SK-N-MC (cell line): ENCODE measurements around the gene TBC1D3B.
"Not testable (repeated sequence)": the region's sequence is repeated elsewhere in the genome, so short reads cannot be mapped to it uniquely, and the experiment has no call there.

ENCODE experiments used
- DNase-seq: peaks from one replicate; pipeline ENCODE4 v3.0.0-alpha.2; 2011; ENCODE audit warnings: low read depth, low spot score
- H3K27ac ChIP-seq: fragments of 200-600 bp; sonication (generic); 2 replicates; pipeline ENCODE4 v1.5.1; 2016; ENCODE audit warnings: mixed run types
- H3K36me3 ChIP-seq: fragments of 200-600 bp; sonication (generic); 2 replicates; pipeline ENCODE4 v1.6.1; 2017; ENCODE audit warnings: antibody characterized with exemption, low read length, mixed read lengths; ENCODE audit not compliant: insufficient read depth
- H3K4me3 ChIP-seq: fragments of 200-600 bp; sonication (generic); 2 replicates; pipeline ENCODE4 v1.5.1; 2016
- H3K9ac ChIP-seq: fragments of 200-600 bp; sonication (generic); 2 replicates; pipeline ENCODE4 v1.8.0; 2017; ENCODE audit warnings: mixed run types, mixed read lengths; ENCODE audit not compliant: insufficient read length
- H3K9me3 ChIP-seq: fragments of 200-600 bp; sonication (generic); 2 replicates; pipeline ENCODE4 v1.6.1; 2017; ENCODE audit warnings: low read depth, mild to moderate bottlenecking, antibody characterized with exemption, low read length, moderate library complexity, mixed read lengths
- EZH2 ChIP-seq: fragments of 200-600 bp; sonication (generic); IDR thresholded peaks from one replicate; pipeline ENCODE4 v1.6.1; 2017; ENCODE audit warnings: antibody characterized with exemption
- FOXP2 ChIP-seq: optimal IDR thresholded peaks from 2 replicates; pipeline ENCODE3; 2011; ENCODE audit warnings: mild to moderate bottlenecking, moderate library complexity; ENCODE audit not compliant: insufficient read depth; ENCODE audit errors: extremely low read length, control extremely low read depth
- POLR2AphosphoS5 ChIP-seq: IDR thresholded peaks from 2 replicates; pipeline ENCODE4 v1.6.1; 2012; ENCODE audit warnings: mild to moderate bottlenecking, low read depth, low read length, borderline replicate concordance

TBC1D3B gene

GRCh38 chr17:36183001-36183971, 6.8 kb upstream of the TBC1D3B start:
- H3K36me3 ChIP-seq, result no peaks in the 10 kb centered on the region
- TF ChIP-seq POLR2AphosphoS5 (no peak), FOXP2 (no peak), EZH2 (peak; percentile 81)
- peak overlapping the region; percentile 40; the same call in 1 of the 2 replicates for H3K4me3 ChIP-seq
- no peak for DNase-seq
- H3K27ac ChIP-seq, result no peak overlapping the region
- no peaks in the 10 kb centered on the region for H3K9me3 ChIP-seq
- no peak overlapping the region for H3K9ac ChIP-seq

GRCh38 chr17:36182176-36183000, 6.0 kb upstream of the TBC1D3B start:
- DNase-seq, result no peak
- no peaks in the 10 kb centered on the region for H3K9me3 ChIP-seq
- TF ChIP-seq FOXP2 (no peak), EZH2 (no peak), POLR2AphosphoS5 (no peak)
- no peaks in the 10 kb centered on the region for H3K36me3 ChIP-seq
- no peak overlapping the region for H3K27ac ChIP-seq
- no peak overlapping the region for H3K4me3 ChIP-seq
- no peak overlapping the region for H3K9ac ChIP-seq

DNA sequence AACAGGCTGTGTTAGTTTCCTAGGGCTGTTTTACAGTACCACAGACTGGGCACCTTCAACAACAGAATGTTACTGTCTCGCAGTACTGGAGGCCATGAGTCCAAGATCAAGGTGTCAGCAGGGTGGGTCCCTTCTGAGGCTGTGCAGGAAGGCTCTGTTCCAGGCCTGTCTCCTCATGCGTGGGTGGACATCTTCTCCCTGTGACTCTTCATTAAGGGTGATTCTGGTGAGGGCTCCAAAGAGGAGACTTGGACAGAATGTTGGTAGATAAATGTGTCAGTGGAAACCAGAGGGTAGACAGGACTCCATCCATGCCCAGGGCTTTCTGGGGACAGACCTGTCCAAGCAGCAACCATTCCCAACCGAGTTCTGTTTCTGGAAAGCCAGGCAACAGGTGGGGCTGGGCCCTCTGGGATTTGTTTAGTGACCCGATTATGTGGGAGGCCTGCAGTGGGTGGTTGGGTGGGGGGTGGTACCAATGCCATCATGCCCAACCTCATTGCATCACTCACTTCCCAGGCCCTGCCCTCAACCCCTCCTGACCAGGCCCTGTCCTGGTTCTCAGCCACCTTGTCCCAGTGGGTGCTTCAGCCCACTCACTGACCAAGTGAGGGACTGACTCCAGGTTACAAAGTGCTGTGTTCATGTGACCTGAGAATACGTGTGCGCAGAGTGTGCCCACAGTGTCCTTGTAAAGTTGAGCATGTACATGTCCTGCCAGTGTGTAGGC, 5.2 kb upstream of the TBC1D3B start:
- not testable (repeated sequence) for H3K9me3 ChIP-seq, H3K4me3 ChIP-seq, H3K36me3 ChIP-seq, DNase-seq, H3K9ac ChIP-seq, H3K27ac ChIP-seq

DNA sequence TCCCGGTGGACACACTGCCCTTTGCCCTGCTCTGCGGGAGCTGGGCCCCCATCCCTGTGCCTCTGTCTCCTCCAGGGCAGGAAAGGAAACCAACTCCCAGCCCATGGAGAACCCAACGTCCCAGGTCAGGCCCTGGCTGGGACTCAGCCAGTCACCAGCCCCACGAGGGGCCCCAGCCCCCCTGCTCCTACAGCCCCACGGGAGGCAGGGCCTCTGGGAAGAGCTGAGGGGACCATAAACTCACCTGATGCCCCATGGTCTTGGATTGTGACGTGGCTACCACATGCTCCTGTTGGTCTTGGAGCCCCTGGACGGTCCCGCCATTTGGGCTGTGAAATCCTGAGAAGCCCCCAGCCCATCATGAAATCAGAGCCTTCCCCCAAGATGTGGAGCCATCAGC, 7.6 kb downstream of the TBC1D3B start:
- H3K27ac ChIP-seq, H3K4me3 ChIP-seq, H3K36me3 ChIP-seq, H3K9me3 ChIP-seq, DNase-seq, H3K9ac ChIP-seq: not testable (repeated sequence)

DNA sequence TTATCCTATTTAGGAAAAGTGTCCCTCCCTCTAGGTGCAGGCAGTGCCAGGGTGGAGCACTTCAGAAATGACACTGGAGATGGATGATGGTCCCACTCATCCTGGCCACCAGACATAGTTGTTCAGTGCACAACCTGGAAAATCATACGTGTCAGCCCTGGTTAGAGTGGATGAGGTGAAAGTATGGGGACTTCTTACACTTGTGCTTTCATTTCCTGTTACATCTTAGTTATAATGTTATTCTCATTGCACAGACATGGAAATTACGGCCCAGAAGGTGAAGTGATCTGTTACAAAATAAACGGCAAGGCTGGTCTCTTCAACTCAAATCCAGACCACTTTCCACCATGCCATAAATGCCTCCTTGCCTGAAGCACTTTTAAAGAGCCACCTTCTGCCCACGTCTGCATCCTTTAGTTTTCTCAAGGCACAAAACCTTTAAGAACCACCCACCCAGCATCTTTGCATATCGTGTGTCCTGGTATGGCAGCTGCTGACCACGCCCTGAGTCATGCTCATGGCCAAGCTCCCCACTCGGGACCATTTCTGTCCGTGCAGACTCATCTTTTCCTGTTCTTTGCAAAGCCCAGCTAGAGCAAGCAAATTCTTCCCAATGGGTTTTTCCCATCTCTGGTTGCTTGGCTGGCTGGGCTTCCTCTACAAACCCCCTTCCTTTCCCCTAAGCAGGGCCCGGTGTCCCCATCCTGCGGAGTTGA, 22.4 kb downstream of the TBC1D3B start:
- Histone ChIP-seq H3K9me3 (no peaks in the 10 kb centered on the region), H3K9ac (no peak overlapping the region)
- TF ChIP-seq FOXP2 (no peak), POLR2AphosphoS5 (no peak), EZH2 (no peak)

DNA sequence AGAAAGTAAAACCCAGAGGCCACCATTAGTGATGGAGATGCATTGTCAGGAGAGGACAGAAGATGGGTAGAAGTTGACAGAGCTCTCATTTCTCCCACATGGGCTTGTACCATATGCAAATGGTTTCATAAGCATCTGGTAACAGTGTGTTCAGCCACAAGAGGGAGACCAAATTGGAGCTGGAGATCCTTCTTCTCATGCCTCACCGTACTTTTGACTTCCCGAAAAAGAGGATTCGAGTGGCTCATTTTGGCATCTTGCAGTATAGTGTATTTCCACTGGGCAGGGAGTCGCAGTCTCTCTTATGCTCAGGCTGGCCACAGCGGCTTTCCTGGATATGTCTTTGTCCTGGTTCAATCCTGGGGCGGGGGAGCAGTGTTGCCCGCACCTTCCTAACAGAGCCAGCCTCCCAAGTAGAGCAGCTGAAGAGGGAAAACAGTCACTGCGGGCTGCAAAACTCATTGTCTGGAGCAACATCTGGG, 23.8 kb downstream of the TBC1D3B start:
- no peak for DNase-seq
- TF ChIP-seq EZH2 (no peak), POLR2AphosphoS5 (no peak), FOXP2 (no peak)
- H3K27ac ChIP-seq, result no peak overlapping the region
- H3K4me3 ChIP-seq, result no peak overlapping the region
- no peak overlapping the region for H3K9ac ChIP-seq
- H3K36me3 ChIP-seq, result no peaks in the 10 kb centered on the region
- H3K9me3 ChIP-seq, result no peaks in the 10 kb centered on the region

More for the DNA sequence above, 22.4 kb downstream of the TBC1D3B start:
- no peak overlapping the region for H3K27ac ChIP-seq
- no peak overlapping the region for H3K4me3 ChIP-seq
- DNase-seq, result no peak
- H3K36me3 ChIP-seq, result no peaks in the 10 kb centered on the region

DNA sequence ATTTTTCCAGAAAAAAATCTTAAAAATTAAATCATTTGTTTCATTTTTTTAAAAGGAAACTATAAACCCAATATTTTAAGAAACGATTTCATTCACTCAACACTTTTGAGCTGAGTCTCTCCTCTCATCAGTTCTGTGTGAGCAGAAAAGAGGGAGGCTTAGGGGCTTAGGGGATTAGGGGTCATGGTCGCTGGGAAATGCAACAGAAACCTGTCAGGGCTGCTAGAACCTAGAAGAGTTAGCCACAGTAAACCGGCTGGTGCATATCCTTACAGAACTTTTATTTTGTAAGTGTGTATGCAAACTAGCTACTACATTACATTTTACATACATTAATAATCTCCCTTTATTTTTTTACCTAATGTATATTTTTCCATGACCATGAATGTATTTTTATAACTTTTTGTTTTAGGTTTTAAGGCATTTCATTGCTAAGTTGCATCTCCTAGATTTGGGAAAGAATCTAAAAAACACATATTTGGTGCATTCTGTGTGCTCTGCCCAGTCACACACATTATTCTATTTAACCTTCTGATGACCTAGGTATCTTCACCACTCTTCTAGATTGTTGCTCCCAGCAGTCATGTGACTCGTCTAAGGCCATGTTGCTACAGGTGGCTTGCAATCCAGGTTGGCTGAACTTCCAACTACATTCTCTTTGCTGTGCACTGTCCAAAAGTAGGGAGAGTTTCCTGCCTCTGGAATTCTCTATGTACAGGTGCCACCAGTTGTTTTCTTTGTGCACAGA, 24.4 kb downstream of the TBC1D3B start:
- Histone ChIP-seq H3K27ac (no peak overlapping the region), H3K9ac (no peak overlapping the region), H3K9me3 (no peaks in the 10 kb centered on the region), H3K36me3 (no peaks in the 10 kb centered on the region), H3K4me3 (no peak overlapping the region)
- DNase-seq, result no peak
- TF ChIP-seq FOXP2 (no peak), EZH2 (no peak), POLR2AphosphoS5 (no peak)
